H1 (cell line): ENCODE data around the gene AP2B1. TPM values are rescaled to one million over a fixed set of nuclear protein-coding genes. Genes with fewer than 3 reads are reported as not detected.

Experiments used
- ASH2L ChIP-seq: fragments of 200-600, 300-600 bp; sonication (generic); IDR thresholded peaks from one replicate; pipeline ENCODE4 v1.7.1; 2017; ENCODE audit warnings: low read length
- CBX5 ChIP-seq: fragments of 300-800, 300-1000 bp; sonication (generic); IDR thresholded peaks from 2 replicates; pipeline ENCODE4 v1.7.1; 2016; ENCODE audit warnings: antibody characterized with exemption, low read length, low read depth
- CHD1 ChIP-seq: IDR thresholded peaks from 2 replicates; pipeline ENCODE4 v1.6.1; 2012; ENCODE audit warnings: low read depth, low read length, improper control_type of control experiment
- CHD7 ChIP-seq: fragments of 300-600 bp; sonication (generic); IDR thresholded peaks from 2 replicates; pipeline ENCODE4 v1.7.1; 2012; ENCODE audit warnings: low read length, moderate library complexity, mild to moderate bottlenecking, inconsistent platforms; ENCODE audit not compliant: insufficient replicate concordance
- EGR1 ChIP-seq: IDR thresholded peaks from 2 replicates; pipeline ENCODE4 v1.6.1; 2011; ENCODE audit warnings: low read depth, low read length, borderline replicate concordance
- GABPA ChIP-seq: IDR thresholded peaks from 2 replicates; pipeline ENCODE4 v1.6.1; 2011; ENCODE audit warnings: mild to moderate bottlenecking, low read length, moderate library complexity, borderline replicate concordance; ENCODE audit not compliant: insufficient read depth
- JUND ChIP-seq: IDR thresholded peaks from 2 replicates; pipeline ENCODE4 v1.6.1; 2011; ENCODE audit warnings: mild to moderate bottlenecking, improper control_type of control experiment, low read length
- KDM4A ChIP-seq: IDR thresholded peaks from one replicate; pipeline ENCODE4 v1.7.1; 2012; ENCODE audit warnings: low read depth, mild to moderate bottlenecking, moderate library complexity, low read length, inconsistent platforms; ENCODE audit not compliant: severe bottlenecking
- MAFK ChIP-seq: IDR thresholded peaks from 2 replicates; pipeline ENCODE4 v1.6.1; 2012; ENCODE audit warnings: low read depth, mild to moderate bottlenecking, improper control_type of control experiment, low read length
- PHF8 ChIP-seq: fragments of 200-600 bp; sonication (generic); conservative IDR thresholded peaks from 2 replicates; pipeline ENCODE4 v1.7.1; 2012; ENCODE audit warnings: low read depth, mild to moderate bottlenecking, inconsistent platforms, low read length, moderate library complexity
- SAP30 ChIP-seq: fragments of 300-600 bp; sonication (generic); IDR thresholded peaks from 2 replicates; pipeline ENCODE4 v1.7.1; 2012; ENCODE audit warnings: low read length, moderate library complexity, mild to moderate bottlenecking, inconsistent platforms; ENCODE audit not compliant: insufficient read depth, insufficient replicate concordance
- SIX5 ChIP-seq: IDR thresholded peaks from 2 replicates; pipeline ENCODE4 v1.6.1; 2011; ENCODE audit warnings: mild to moderate bottlenecking, low read depth, low read length
- ZNF274 ChIP-seq: IDR thresholded peaks from 2 replicates; pipeline ENCODE4 v1.7.0; 2012; ENCODE audit warnings: low read length, borderline replicate concordance; ENCODE audit errors: extremely low read depth
- polyA plus RNA-seq, 7 experiments: library from polyadenylated mRNA; depleted of rRNA in 3 of 7; stranded (reverse) in 5 of 7; unstranded in 2 of 7; fragments of >200 nt in 5 of 7; fragments of 200-250 nt in 2 of 7; gene quantifications; 1 replicate in 5 of 7; 2 replicates in 1 of 7; 4 replicates in 1 of 7; pipeline versions ENCODE4 v1.2.1 to v1.2.3, GENCODE V29; 2011 to 2013; ENCODE audit warnings: missing spikeins in 2 of 7, mixed read lengths in 2 of 7
- total RNA-seq: library from RNA; stranded (reverse); fragmentation: NEBNext Ultra II Directional; extraction: Animal tissue kit (Norgen Biotek cat#: 25700); gene quantifications from 2 replicates; pipeline ENCODE4 v1.2.1, GENCODE V29; 2021

AP2B1 gene
- total and polyA plus RNA-seq, 2 of the 8 experiments (the other 6 are each of a cell fraction or from before 2014, with no cell fraction given) = 95.5 to 199 TPM

DNA sequence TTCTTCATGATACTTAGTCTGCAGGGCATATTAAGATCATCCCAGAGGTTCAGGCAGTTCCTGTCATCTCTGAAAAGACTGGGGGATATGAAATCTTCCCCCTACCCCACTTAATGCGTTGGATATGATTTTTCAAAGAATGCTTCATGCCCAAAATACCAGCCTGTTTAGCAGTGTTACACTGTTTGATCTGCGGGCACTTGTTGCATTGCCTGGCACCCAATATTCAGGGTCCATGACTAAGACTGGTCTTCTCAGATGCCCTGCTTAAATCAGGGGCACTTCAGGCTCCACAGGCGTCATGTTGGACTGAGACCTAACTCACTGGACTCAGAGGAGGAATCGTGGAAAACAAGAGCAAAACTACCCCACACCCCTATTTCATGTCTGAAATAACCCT, 137.9 kb downstream of the AP2B1 start (continued):
- TF ChIP-seq CHD7 (no peak), EGR1 (no peak), SIX5 (no peak), JUND (no peak), GABPA (no peak), ASH2L (no peak), MAFK (no peak), ZNF274 (no peak), SAP30 (no peak), CBX5 (no peak), PHF8 (no peak), CHD1 (no peak), KDM4A (no peak)
